GM12874 (cell line): ENCODE results near the gene KIAA0930.

Experiments
- CTCF ChIP-seq: IDR thresholded peaks from 2 replicates; pipeline ENCODE4 v1.5.1; 2011; ENCODE audit warnings: low read depth, mild to moderate bottlenecking, control low read depth, low read length, moderate library complexity; ENCODE audit not compliant: insufficient read depth

KIAA0930 gene

GRCh38 chr22:45223304-45224117 lies 17.2 kb downstream of the KIAA0930 start:
- TF ChIP-seq CTCF = no peak

GRCh38 chr22:45221201-45221600 lies 19.5 kb downstream of the KIAA0930 start:
- no peak for TF ChIP-seq CTCF

GRCh38 chr22:45218976-45219375 lies 21.7 kb downstream of the KIAA0930 start:
- no peak for TF ChIP-seq CTCF

- no peak for TF ChIP-seq CTCF
Observed at GRCh38 chr22:45217806-45218205, 22.9 kb downstream of the KIAA0930 start.

- no peak for TF ChIP-seq CTCF
Observed at GRCh38 chr22:45217345-45217744, 23.3 kb downstream of the KIAA0930 start.

GRCh38 chr22:45216133-45217003 lies 24.3 kb downstream of the KIAA0930 start:
- TF ChIP-seq CTCF = no peak

GRCh38 chr22:45212992-45213751 lies 27.5 kb downstream of the KIAA0930 start:
- no peak for TF ChIP-seq CTCF
